Suprapubic skin (tissue), 4 donors: Measurements from ENCODE around the gene ARSG.

Experiments used
- EP300 ChIP-seq: sonication (generic); formaldehyde crosslinking; IDR thresholded peaks from one replicate; pipeline ENCODE4 v1.6.1; 2017; ENCODE audit warnings: antibody characterized with exemption
- POLR2A ChIP-seq, 2 donors: fragments of 450-650 bp; IDR thresholded peaks; one replicate each; pipeline ENCODE4 v1.6.1; 2017; ENCODE audit warnings: antibody characterized with exemption in 2 of 2, mild to moderate bottlenecking in 2 of 2, moderate library complexity in 2 of 2
- POLR2AphosphoS5 ChIP-seq, 3 donors: sonication (generic); formaldehyde crosslinking; IDR thresholded peaks; one replicate each; pipeline ENCODE4 v1.6.1; 2017; ENCODE audit warnings: antibody characterized with exemption in 3 of 3
- TF ChIP-seq, protein P1 (sequence below), 2 donors: fragments of 200-600 bp in 1 of 2; fragments of 450-650 bp in 1 of 2; sonication (generic) in 1 of 2; IDR thresholded peaks; one replicate each; pipeline ENCODE4 v1.5.1; 2016 to 2019; ENCODE audit warnings: antibody characterized with exemption in 2 of 2, mild to moderate bottlenecking in 1 of 2, moderate library complexity in 1 of 2

GRCh38 chr17:68359791-68360535 is 68.7 kb downstream of the ARSG start:
- TF ChIP-seq, protein P1, sequence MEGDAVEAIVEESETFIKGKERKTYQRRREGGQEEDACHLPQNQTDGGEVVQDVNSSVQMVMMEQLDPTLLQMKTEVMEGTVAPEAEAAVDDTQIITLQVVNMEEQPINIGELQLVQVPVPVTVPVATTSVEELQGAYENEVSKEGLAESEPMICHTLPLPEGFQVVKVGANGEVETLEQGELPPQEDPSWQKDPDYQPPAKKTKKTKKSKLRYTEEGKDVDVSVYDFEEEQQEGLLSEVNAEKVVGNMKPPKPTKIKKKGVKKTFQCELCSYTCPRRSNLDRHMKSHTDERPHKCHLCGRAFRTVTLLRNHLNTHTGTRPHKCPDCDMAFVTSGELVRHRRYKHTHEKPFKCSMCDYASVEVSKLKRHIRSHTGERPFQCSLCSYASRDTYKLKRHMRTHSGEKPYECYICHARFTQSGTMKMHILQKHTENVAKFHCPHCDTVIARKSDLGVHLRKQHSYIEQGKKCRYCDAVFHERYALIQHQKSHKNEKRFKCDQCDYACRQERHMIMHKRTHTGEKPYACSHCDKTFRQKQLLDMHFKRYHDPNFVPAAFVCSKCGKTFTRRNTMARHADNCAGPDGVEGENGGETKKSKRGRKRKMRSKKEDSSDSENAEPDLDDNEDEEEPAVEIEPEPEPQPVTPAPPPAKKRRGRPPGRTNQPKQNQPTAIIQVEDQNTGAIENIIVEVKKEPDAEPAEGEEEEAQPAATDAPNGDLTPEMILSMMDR (IDR thresholded peaks at IDR 0.05) = no peak
- TF ChIP-seq POLR2A (IDR thresholded peaks at IDR 0.05) = no peak
- no peak for TF ChIP-seq POLR2AphosphoS5 (IDR thresholded peaks at IDR 0.05)
- no peak for TF ChIP-seq EP300
